ENCODE measurements around the gene CRELD2.

- TF ChIP-seq ATF6 (CRISPR knock-in tag; conservative IDR thresholded peaks at IDR 0.05) (no peak), POGK (CRISPR knock-in tag; conservative IDR thresholded peaks at IDR 0.05) (no peak), SP2 (CRISPR knock-in tag; IDR thresholded peaks at IDR 0.05) (no peak), POLR2AphosphoS5 (IDR thresholded peaks at IDR 0.05; ENCODE audit: low read depth, low read length) (no peak), CHD4 (IDR thresholded peaks at IDR 0.05; ENCODE audit: borderline replicate concordance, low read length) (no peak), IRF1 (CRISPR knock-in tag; IDR thresholded peaks at IDR 0.05; ENCODE audit: low read depth) (no peak), TARDBP (CRISPR knock-in tag; IDR thresholded peaks at IDR 0.05) (no peak), CBX5 (CRISPR knock-in tag; IDR thresholded peaks at IDR 0.05; ENCODE audit: borderline replicate concordance) (no peak), ZNF883 (CRISPR knock-in tag; IDR thresholded peaks at IDR 0.05; ENCODE audit: not compliant biosample characterization) (no peak), SPEN (CRISPR knock-in tag; IDR thresholded peaks at IDR 0.05; ENCODE audit: low read depth) (no peak), REST (IDR thresholded peaks at IDR 0.05; ENCODE audit: borderline replicate concordance in 1 of 2, low read depth in 1 of 2, low read length in 2 of 2) (no peak), ZNF674 (CRISPR knock-in tag; IDR thresholded peaks at IDR 0.05; ENCODE audit: low read depth) (no peak), MAFF (IDR thresholded peaks at IDR 0.05; ENCODE audit: low read depth, low read length) (no peak), RFX5 (IDR thresholded peaks at IDR 0.05; ENCODE audit: low read depth, low read length) (no peak)
These were observed 20.2 kb downstream of the CRELD2 start for GRCh38 chr22:49938565-49939136.

Data from HepG2 (cell line).